PFSK-1 (cell line): Measurements from ENCODE around the gene SLC2A13.

Experiments
- POLR2AphosphoS5 ChIP-seq: IDR thresholded peaks from 2 replicates; pipeline ENCODE4 v1.6.1; 2012; ENCODE audit warnings: low read depth, mild to moderate bottlenecking, control low read depth, low read length, moderate library complexity
- SIN3A ChIP-seq: IDR thresholded peaks from 2 replicates; pipeline ENCODE4 v1.6.1; 2012; ENCODE audit warnings: mild to moderate bottlenecking, low read length, moderate library complexity, borderline replicate concordance; ENCODE audit not compliant: insufficient read depth
- TAF1 ChIP-seq: IDR thresholded peaks from 2 replicates; pipeline ENCODE4 v1.6.1; 2012; ENCODE audit warnings: low read length, control low read depth, borderline replicate concordance; ENCODE audit not compliant: insufficient read depth
- TF ChIP-seq, protein P1 (sequence below), 2 experiments: IDR thresholded peaks; 2 replicates each; pipeline versions ENCODE4 v1.6.1 to v1.8.0; 2011 to 2012; ENCODE audit warnings: low read depth in 2 of 2, low read length in 2 of 2, control low read depth in 1 of 2, inconsistent platforms in 1 of 2, mild to moderate bottlenecking in 1 of 2, moderate library complexity in 1 of 2; ENCODE audit not compliant: insufficient read depth in 1 of 2

DNA sequence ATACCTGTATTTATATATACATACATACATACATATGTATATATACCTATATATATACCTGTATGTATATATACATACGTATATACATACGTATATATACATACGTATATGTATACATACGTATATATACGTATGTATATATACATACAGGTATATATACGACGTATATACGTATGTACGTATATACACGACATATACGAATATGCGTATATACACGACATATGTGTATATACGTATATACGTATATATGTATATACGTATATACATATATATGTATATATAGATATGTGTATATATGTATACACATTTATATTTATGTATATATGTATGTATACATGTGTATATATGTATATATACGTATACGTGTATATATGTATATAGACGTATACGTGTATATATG is 393.5 kb downstream of the SLC2A13 start:
- no peak for TF ChIP-seq TAF1
- TF ChIP-seq POLR2AphosphoS5 = no peak
- TF ChIP-seq, protein P1, sequence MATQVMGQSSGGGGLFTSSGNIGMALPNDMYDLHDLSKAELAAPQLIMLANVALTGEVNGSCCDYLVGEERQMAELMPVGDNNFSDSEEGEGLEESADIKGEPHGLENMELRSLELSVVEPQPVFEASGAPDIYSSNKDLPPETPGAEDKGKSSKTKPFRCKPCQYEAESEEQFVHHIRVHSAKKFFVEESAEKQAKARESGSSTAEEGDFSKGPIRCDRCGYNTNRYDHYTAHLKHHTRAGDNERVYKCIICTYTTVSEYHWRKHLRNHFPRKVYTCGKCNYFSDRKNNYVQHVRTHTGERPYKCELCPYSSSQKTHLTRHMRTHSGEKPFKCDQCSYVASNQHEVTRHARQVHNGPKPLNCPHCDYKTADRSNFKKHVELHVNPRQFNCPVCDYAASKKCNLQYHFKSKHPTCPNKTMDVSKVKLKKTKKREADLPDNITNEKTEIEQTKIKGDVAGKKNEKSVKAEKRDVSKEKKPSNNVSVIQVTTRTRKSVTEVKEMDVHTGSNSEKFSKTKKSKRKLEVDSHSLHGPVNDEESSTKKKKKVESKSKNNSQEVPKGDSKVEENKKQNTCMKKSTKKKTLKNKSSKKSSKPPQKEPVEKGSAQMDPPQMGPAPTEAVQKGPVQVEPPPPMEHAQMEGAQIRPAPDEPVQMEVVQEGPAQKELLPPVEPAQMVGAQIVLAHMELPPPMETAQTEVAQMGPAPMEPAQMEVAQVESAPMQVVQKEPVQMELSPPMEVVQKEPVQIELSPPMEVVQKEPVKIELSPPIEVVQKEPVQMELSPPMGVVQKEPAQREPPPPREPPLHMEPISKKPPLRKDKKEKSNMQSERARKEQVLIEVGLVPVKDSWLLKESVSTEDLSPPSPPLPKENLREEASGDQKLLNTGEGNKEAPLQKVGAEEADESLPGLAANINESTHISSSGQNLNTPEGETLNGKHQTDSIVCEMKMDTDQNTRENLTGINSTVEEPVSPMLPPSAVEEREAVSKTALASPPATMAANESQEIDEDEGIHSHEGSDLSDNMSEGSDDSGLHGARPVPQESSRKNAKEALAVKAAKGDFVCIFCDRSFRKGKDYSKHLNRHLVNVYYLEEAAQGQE (IDR thresholded peaks at IDR 0.05; ENCODE audit: insufficient read depth in 1 of 2, low read depth in 2 of 2, low read length in 2 of 2) = no peak
- no peak for TF ChIP-seq SIN3A
